H9 (cell line): ENCODE measurements around the gene AGTRAP. TPM values are rescaled to one million over a fixed set of nuclear protein-coding genes. Genes with fewer than 3 reads are reported as not detected.
A peak's percentile ranks its signal among the peaks of the same experiment; 100 is the strongest.

ENCODE experiments used
- DNase-seq: peaks from one replicate; pipeline ENCODE4 v3.0.0-alpha.2; 2017
- H2AFZ ChIP-seq: one replicate; pipeline ENCODE4 v1.6.1; 2013; ENCODE audit warnings: mild to moderate bottlenecking, low read length, control low read depth, moderate library complexity
- H2AK5ac ChIP-seq: 2 replicates; pipeline ENCODE4 v1.6.1; 2013; ENCODE audit warnings: low read length, control low read depth, mixed read lengths; ENCODE audit not compliant: insufficient read length
- H2BK120ac ChIP-seq: one replicate; pipeline ENCODE4 v1.6.1; 2013; ENCODE audit warnings: low read depth, mild to moderate bottlenecking, low read length, control low read depth, inconsistent platforms; ENCODE audit not compliant: poor library complexity, severe bottlenecking
- H2BK12ac ChIP-seq: 2 replicates; pipeline ENCODE4 v1.6.1; 2013; ENCODE audit warnings: low read length, control low read depth, mixed read lengths, low read depth; ENCODE audit not compliant: insufficient read length
- H2BK15ac ChIP-seq: 2 replicates; pipeline ENCODE4 v1.6.1; 2013; ENCODE audit warnings: low read depth, low read length, control low read depth
- H2BK20ac ChIP-seq: one replicate; pipeline ENCODE4 v1.6.1; 2013; ENCODE audit warnings: low read depth, mild to moderate bottlenecking, low read length, control low read depth, inconsistent platforms; ENCODE audit not compliant: poor library complexity, severe bottlenecking
- H2BK5ac ChIP-seq: 2 replicates; pipeline ENCODE4 v1.6.1; 2013; ENCODE audit warnings: low read length, control low read depth, mixed read lengths; ENCODE audit not compliant: insufficient read length
- H3K14ac ChIP-seq: 2 replicates; pipeline ENCODE4 v1.6.1; 2013; ENCODE audit warnings: low read length, control low read depth; ENCODE audit not compliant: insufficient read depth
- H3K18ac ChIP-seq: 2 replicates; pipeline ENCODE4 v1.6.1; 2013; ENCODE audit warnings: low read depth, mild to moderate bottlenecking, mixed read lengths, low read length, control low read depth; ENCODE audit not compliant: insufficient read length
- H3K23ac ChIP-seq: 2 replicates; pipeline ENCODE4 v1.6.1; 2013; ENCODE audit warnings: low read length, control low read depth, mixed read lengths, low read depth; ENCODE audit not compliant: insufficient read length
- H3K23me2 ChIP-seq: 2 replicates; pipeline ENCODE4 v1.6.1; 2013; ENCODE audit warnings: low read depth, mild to moderate bottlenecking, mixed read lengths, low read length, control low read depth; ENCODE audit not compliant: insufficient read length, poor library complexity, severe bottlenecking
- H3K27ac ChIP-seq: 2 replicates; pipeline ENCODE4 v1.5.1; 2013; ENCODE audit warnings: low read length, control low read depth, mixed read lengths, low read depth; ENCODE audit not compliant: insufficient read length
- H3K27me3 ChIP-seq: 2 replicates; pipeline ENCODE4 v1.6.1; 2013; ENCODE audit warnings: low read length, control low read depth, inconsistent platforms; ENCODE audit not compliant: insufficient read depth
- H3K4ac ChIP-seq: 2 replicates; pipeline ENCODE4 v1.6.1; 2013; ENCODE audit warnings: low read depth, mild to moderate bottlenecking, control low read depth, inconsistent platforms, low read length, moderate library complexity
- H3K4me1 ChIP-seq: 2 replicates; pipeline ENCODE4 v1.6.1; 2013; ENCODE audit warnings: low read length, control low read depth, inconsistent platforms; ENCODE audit not compliant: insufficient read depth
- H3K4me2 ChIP-seq: 2 replicates; pipeline ENCODE4 v1.6.1; 2013; ENCODE audit warnings: low read length, control low read depth, mixed read lengths; ENCODE audit not compliant: insufficient read length, insufficient read depth
- H3K56ac ChIP-seq: 2 replicates; pipeline ENCODE4 v1.6.1; 2013; ENCODE audit warnings: low read depth, mild to moderate bottlenecking, mixed read lengths, low read length, control low read depth; ENCODE audit not compliant: insufficient read length
- H3K79me1 ChIP-seq: 2 replicates; pipeline ENCODE4 v1.6.1; 2013; ENCODE audit warnings: low read depth, mild to moderate bottlenecking, moderate library complexity, low read length, control low read depth, inconsistent platforms; ENCODE audit not compliant: insufficient read depth, poor library complexity, severe bottlenecking
- H3K79me2 ChIP-seq: 2 replicates; pipeline ENCODE4 v1.6.1; 2013; ENCODE audit warnings: low read length, control low read depth, inconsistent platforms; ENCODE audit not compliant: insufficient read depth
- H3K9ac ChIP-seq: 2 replicates; pipeline ENCODE4 v1.6.1; 2013; ENCODE audit warnings: low read length, control low read depth, mixed read lengths; ENCODE audit not compliant: insufficient read length; ENCODE audit errors: extremely low read depth
- H3K9me3 ChIP-seq: one replicate; pipeline ENCODE4 v1.6.1; 2013; ENCODE audit warnings: low read depth, low read length, inconsistent platforms; ENCODE audit not compliant: control insufficient read depth
- H3T11ph ChIP-seq: one replicate; pipeline ENCODE4 v1.6.1; 2013; ENCODE audit warnings: mild to moderate bottlenecking, low read length, control low read depth, inconsistent platforms
- H4K20me1 ChIP-seq: one replicate; pipeline ENCODE4 v1.6.1; 2013; ENCODE audit not compliant: control insufficient read depth, insufficient read length, insufficient read depth
- H4K5ac ChIP-seq: 2 replicates; pipeline ENCODE4 v1.6.1; 2013; ENCODE audit warnings: low read depth, mild to moderate bottlenecking, mixed read lengths, low read length, control low read depth; ENCODE audit not compliant: insufficient read length
- H4K8ac ChIP-seq: replicated peaks from 2 replicates; pipeline ENCODE4 v1.6.1; 2013; ENCODE audit warnings: low read length, control low read depth, mixed read lengths, low read depth; ENCODE audit not compliant: insufficient read length
- H4K91ac ChIP-seq: 2 replicates; pipeline ENCODE4 v1.6.1; 2013; ENCODE audit warnings: low read depth, mild to moderate bottlenecking, moderate library complexity, mixed read lengths, low read length, control low read depth; ENCODE audit not compliant: insufficient read length
- H3K27ac Mint-ChIP-seq, 3 experiments: 2 replicates in 2 of 3; 3 replicates in 1 of 3; pipeline ENCODE4 v1.8.0; 2020 to 2021; ENCODE audit warnings: mixed read lengths in 3 of 3, mild to moderate bottlenecking in 1 of 3, moderate library complexity in 1 of 3
- H3K27me3 Mint-ChIP-seq: 2 replicates; pipeline ENCODE4 v1.8.0; 2021; ENCODE audit warnings: low read depth, mild to moderate bottlenecking, moderate library complexity, mixed read lengths
- H3K36me3 Mint-ChIP-seq, 3 experiments: 2 replicates in 2 of 3; 3 replicates in 1 of 3; pipeline ENCODE4 v1.8.0; 2020 to 2021; ENCODE audit warnings: low read depth in 3 of 3, mixed read lengths in 3 of 3; ENCODE audit not compliant: insufficient read depth in 1 of 3
- H3K4me1 Mint-ChIP-seq, 2 experiments: 2 replicates each; pipeline ENCODE4 v1.8.0; 2020; ENCODE audit warnings: mixed read lengths in 2 of 2
- H3K4me3 Mint-ChIP-seq, 2 experiments: 2 replicates in 1 of 2; 3 replicates in 1 of 2; pipeline ENCODE4 v1.8.0; 2020 to 2021; ENCODE audit warnings: mild to moderate bottlenecking in 2 of 2, mixed read lengths in 2 of 2, moderate library complexity in 1 of 2
- H3K9me3 Mint-ChIP-seq, 2 experiments: 2 replicates in 1 of 2; 3 replicates in 1 of 2; pipeline ENCODE4 v1.8.0; 2020; ENCODE audit warnings: mild to moderate bottlenecking in 2 of 2, mixed read lengths in 2 of 2, moderate library complexity in 1 of 2
- WGBS: extraction: QIAGEN DNeasy Blood & Tissue Kit; methylation state at CpG from one replicate; pipeline ENCODE4 v1.1.7; 2013; ENCODE audit warnings: missing lambda C conversion rate, low lambda C conversion rate, mixed read lengths; ENCODE audit not compliant: insufficient read length; ENCODE audit errors: extremely low coverage; 5-methylcytosine and 5-hydroxymethylcytosine counted together
- total RNA-seq: library from RNA; stranded (reverse); gene quantifications from 2 replicates; pipeline ENCODE4 v1.2.1, GENCODE V29; 2021
- TF ChIP-seq, protein P1 (sequence below): fragments of 200-600 bp; sonication (generic); conservative IDR thresholded peaks from 3 replicates; pipeline ENCODE4 v1.8.0; 2021; ENCODE audit warnings: antibody characterized with exemption, mild to moderate bottlenecking

The AGTRAP gene
- total RNA-seq, 1 experiment from 2014 or later, result 60.9 TPM

- Histone ChIP-seq H3K18ac (no peak overlapping the region), H2BK5ac (no peak overlapping the region), H2BK12ac (no peak overlapping the region), H2BK20ac (no peak overlapping the region), H3K4me1 (peaks cover 4% of the 10 kb centered on the region; the same call in 1 of the 2 replicates), H2AFZ (no peak overlapping the region), H3K27ac (no peak overlapping the region), H2BK120ac (no peak overlapping the region), H3K56ac (no peak overlapping the region), H3T11ph (no peak overlapping the region), H3K9me3 (no peaks in the 10 kb centered on the region), H3K79me2 (no peaks in the 10 kb centered on the region), H3K27me3 (no peaks in the 10 kb centered on the region), H3K9ac (no peak overlapping the region), H4K91ac (no peak overlapping the region), H3K4ac (no peak overlapping the region), H4K8ac (no peak overlapping the region), H4K20me1 (no peaks in the 10 kb centered on the region), H2AK5ac (no peak overlapping the region), H3K4me2 (no peak overlapping the region), H3K23me2 (no peaks in the 10 kb centered on the region), H2BK15ac (no peak overlapping the region), H3K23ac (no peak overlapping the region), H4K5ac (no peak overlapping the region), H3K79me1 (no peaks in the 10 kb centered on the region), H3K14ac (no peak overlapping the region)
- Mint-ChIP-seq H3K4me1 (peaks cover 45 to 51% of the 10 kb centered on the region in 2 experiments), H3K27ac (peak overlapping the region in 2 of 3 experiments; percentile 36 to 77; a peak in 2 of 7 replicates), H3K27me3 (no peaks in the 10 kb centered on the region), H3K4me3 (peak overlapping the region in 1 of 2 experiments; percentile 48; a peak in 1 of 5 replicates), H3K36me3 (peaks cover 13 to 29% (median 16%) of the 10 kb centered on the region in 3 experiments), H3K9me3 (no peaks in the 10 kb centered on the region)
- TF ChIP-seq, protein P1, sequence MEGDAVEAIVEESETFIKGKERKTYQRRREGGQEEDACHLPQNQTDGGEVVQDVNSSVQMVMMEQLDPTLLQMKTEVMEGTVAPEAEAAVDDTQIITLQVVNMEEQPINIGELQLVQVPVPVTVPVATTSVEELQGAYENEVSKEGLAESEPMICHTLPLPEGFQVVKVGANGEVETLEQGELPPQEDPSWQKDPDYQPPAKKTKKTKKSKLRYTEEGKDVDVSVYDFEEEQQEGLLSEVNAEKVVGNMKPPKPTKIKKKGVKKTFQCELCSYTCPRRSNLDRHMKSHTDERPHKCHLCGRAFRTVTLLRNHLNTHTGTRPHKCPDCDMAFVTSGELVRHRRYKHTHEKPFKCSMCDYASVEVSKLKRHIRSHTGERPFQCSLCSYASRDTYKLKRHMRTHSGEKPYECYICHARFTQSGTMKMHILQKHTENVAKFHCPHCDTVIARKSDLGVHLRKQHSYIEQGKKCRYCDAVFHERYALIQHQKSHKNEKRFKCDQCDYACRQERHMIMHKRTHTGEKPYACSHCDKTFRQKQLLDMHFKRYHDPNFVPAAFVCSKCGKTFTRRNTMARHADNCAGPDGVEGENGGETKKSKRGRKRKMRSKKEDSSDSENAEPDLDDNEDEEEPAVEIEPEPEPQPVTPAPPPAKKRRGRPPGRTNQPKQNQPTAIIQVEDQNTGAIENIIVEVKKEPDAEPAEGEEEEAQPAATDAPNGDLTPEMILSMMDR, result no peak; the same call in 2 of the 3 replicates
- peak; percentile 54 for DNase-seq
- no CpG with 5 or more reads among the region's 17 CpGs for WGBS
These were observed 28.2 kb upstream of the AGTRAP start for GRCh38 chr1:11707621-11708276.
